ENCODE data around the gene CEACAM16. TPM values are rescaled to one million over a fixed set of nuclear protein-coding genes. Genes with fewer than 3 reads are reported as not detected.

The CEACAM16 gene
- total and polyA plus RNA-seq, 10 of the 15 experiments (the other 5 are each of a cell fraction or from before 2014, with no cell fraction given) = not detected

DNA sequence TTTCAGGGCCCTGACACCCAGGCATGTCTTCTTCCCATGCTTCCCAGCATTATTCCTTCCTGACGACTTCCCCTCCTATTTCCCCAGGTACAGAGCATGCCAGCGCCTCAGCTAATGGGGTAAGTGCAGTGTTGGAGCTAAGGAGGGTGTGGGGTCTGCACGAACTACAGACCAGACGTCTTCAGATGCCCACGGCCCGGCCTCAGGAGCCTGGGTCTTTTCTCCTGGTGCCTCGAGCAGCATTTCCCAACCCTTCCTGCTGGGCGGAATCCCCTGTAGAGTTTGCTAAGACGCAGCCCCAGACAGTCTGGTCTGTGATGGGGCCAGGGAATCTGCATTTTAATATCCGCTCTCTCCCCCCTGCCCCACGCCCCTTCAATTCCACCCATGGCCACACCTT is 37.7 kb upstream of the CEACAM16 start:
- Histone ChIP-seq H3K4me3 (no peak overlapping the region), H3K36me3 (ENCODE audit: control insufficient read depth in 2 of 2, insufficient read depth in 2 of 2, low read length in 1 of 2) (no peaks in the 10 kb centered on the region), H3K27me3 (replicated peaks in 1 of 2; ENCODE audit: control insufficient read depth in 2 of 2, insufficient read depth in 2 of 2, low read length in 1 of 2) (no peaks in the 10 kb centered on the region), H3K4me2 (ENCODE audit: control insufficient read depth, insufficient read depth) (no peak overlapping the region), H2AFZ (ENCODE audit: control insufficient read depth, low read depth, low read length) (no peak overlapping the region), H3K27ac (ENCODE audit: control insufficient read depth, insufficient read depth) (no peak overlapping the region), H3K9me3 (replicated peaks; ENCODE audit: control insufficient read depth, insufficient read depth, low read length) (no peaks in the 10 kb centered on the region), H4K20me1 (ENCODE audit: control insufficient read depth, insufficient read depth) (no peaks in the 10 kb centered on the region), H3K4me1 (ENCODE audit: control insufficient read depth, insufficient read depth, low read length) (no peaks in the 10 kb centered on the region), H3K79me2 (ENCODE audit: control insufficient read depth, insufficient read depth, low read length) (no peaks in the 10 kb centered on the region), H3K9ac (ENCODE audit: control insufficient read depth, insufficient read depth, low read length) (no peak overlapping the region)
- intact Hi-C loops (cut with micrococcal nuclease; ENCODE audit: unreplicated experiment) (no loop called here), in situ Hi-C loops (cut with MboI) (no loop called here)
- DNase-seq (ENCODE audit: low read depth, low spot score) = no peak
- SMC1A ChIA-PET (ENCODE audit: uncharacterized antibody, unreplicated experiment) = interaction anchor here (1.3 kb wide), 1 partner anchor 33 kb away, joined by 3 read pairs; no protein-coding TSS in a partner anchor
- RAD21 ChIA-PET (ENCODE audit: unreplicated experiment) = no interaction called here
- no peak for ATAC-seq
- CTCF ChIA-PET = interaction anchor here (1.9 kb wide), 1 partner anchor 90 kb away, joined by 7 read pairs; no protein-coding TSS in a partner anchor
- no peak for FAIRE-seq
- BruUV-seq (replicated peaks) = no TSS peak
- TF ChIP-seq RAD21 (IDR thresholded peaks at IDR 0.05; ENCODE audit: insufficient read depth, low read depth, low read length) (no peak), FOXM1 (IDR thresholded peaks at IDR 0.05; ENCODE audit: low read depth, low read length) (no peak), MEF2A (IDR thresholded peaks at IDR 0.05; ENCODE audit: insufficient read depth, low read depth, low read length) (no peak), RFX5 (IDR thresholded peaks at IDR 0.05; ENCODE audit: low read depth, low read length) (no peak), ZNF384 (IDR thresholded peaks at IDR 0.05; ENCODE audit: borderline replicate concordance, low read depth, low read length) (no peak), RBBP5 (conservative IDR thresholded peaks at IDR 0.05) (no peak), ZSCAN29 (IDR thresholded peaks at IDR 0.05) (no peak), CBFB (IDR thresholded peaks at IDR 0.05; ENCODE audit: low read depth) (no peak), BCL11A (IDR thresholded peaks at IDR 0.05; ENCODE audit: low read depth, low read length) (no peak), HCFC1 (IDR thresholded peaks at IDR 0.05; ENCODE audit: low read length) (no peak), SRF (IDR thresholded peaks at IDR 0.05; ENCODE audit: low read depth in 2 of 2, low read length in 2 of 2) (no peak), ATF7 (IDR thresholded peaks at IDR 0.05; ENCODE audit: low read depth) (no peak)
- TF ChIP-seq, protein P1, sequence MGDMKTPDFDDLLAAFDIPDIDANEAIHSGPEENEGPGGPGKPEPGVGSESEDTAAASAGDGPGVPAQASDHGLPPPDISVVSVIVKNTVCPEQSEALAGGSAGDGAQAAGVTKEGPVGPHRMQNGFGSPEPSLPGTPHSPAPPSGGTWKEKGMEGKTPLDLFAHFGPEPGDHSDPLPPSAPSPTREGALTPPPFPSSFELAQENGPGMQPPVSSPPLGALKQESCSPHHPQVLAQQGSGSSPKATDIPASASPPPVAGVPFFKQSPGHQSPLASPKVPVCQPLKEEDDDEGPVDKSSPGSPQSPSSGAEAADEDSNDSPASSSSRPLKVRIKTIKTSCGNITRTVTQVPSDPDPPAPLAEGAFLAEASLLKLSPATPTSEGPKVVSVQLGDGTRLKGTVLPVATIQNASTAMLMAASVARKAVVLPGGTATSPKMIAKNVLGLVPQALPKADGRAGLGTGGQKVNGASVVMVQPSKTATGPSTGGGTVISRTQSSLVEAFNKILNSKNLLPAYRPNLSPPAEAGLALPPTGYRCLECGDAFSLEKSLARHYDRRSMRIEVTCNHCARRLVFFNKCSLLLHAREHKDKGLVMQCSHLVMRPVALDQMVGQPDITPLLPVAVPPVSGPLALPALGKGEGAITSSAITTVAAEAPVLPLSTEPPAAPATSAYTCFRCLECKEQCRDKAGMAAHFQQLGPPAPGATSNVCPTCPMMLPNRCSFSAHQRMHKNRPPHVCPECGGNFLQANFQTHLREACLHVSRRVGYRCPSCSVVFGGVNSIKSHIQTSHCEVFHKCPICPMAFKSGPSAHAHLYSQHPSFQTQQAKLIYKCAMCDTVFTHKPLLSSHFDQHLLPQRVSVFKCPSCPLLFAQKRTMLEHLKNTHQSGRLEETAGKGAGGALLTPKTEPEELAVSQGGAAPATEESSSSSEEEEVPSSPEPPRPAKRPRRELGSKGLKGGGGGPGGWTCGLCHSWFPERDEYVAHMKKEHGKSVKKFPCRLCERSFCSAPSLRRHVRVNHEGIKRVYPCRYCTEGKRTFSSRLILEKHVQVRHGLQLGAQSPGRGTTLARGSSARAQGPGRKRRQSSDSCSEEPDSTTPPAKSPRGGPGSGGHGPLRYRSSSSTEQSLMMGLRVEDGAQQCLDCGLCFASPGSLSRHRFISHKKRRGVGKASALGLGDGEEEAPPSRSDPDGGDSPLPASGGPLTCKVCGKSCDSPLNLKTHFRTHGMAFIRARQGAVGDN (IDR thresholded peaks at IDR 0.05) = no peak
- TF ChIP-seq, protein P2, sequence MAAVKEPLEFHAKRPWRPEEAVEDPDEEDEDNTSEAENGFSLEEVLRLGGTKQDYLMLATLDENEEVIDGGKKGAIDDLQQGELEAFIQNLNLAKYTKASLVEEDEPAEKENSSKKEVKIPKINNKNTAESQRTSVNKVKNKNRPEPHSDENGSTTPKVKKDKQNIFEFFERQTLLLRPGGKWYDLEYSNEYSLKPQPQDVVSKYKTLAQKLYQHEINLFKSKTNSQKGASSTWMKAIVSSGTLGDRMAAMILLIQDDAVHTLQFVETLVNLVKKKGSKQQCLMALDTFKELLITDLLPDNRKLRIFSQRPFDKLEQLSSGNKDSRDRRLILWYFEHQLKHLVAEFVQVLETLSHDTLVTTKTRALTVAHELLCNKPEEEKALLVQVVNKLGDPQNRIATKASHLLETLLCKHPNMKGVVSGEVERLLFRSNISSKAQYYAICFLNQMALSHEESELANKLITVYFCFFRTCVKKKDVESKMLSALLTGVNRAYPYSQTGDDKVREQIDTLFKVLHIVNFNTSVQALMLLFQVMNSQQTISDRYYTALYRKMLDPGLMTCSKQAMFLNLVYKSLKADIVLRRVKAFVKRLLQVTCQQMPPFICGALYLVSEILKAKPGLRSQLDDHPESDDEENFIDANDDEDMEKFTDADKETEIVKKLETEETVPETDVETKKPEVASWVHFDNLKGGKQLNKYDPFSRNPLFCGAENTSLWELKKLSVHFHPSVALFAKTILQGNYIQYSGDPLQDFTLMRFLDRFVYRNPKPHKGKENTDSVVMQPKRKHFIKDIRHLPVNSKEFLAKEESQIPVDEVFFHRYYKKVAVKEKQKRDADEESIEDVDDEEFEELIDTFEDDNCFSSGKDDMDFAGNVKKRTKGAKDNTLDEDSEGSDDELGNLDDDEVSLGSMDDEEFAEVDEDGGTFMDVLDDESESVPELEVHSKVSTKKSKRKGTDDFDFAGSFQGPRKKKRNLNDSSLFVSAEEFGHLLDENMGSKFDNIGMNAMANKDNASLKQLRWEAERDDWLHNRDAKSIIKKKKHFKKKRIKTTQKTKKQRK (IDR thresholded peaks at IDR 0.05; ENCODE audit: low read depth, low read length) = no peak
- TF ChIP-seq, protein P3, sequence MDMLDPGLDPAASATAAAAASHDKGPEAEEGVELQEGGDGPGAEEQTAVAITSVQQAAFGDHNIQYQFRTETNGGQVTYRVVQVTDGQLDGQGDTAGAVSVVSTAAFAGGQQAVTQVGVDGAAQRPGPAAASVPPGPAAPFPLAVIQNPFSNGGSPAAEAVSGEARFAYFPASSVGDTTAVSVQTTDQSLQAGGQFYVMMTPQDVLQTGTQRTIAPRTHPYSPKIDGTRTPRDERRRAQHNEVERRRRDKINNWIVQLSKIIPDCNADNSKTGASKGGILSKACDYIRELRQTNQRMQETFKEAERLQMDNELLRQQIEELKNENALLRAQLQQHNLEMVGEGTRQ (IDR thresholded peaks at IDR 0.05; ENCODE audit: borderline replicate concordance, low read depth, low read length) = no peak
- TF ChIP-seq, protein P4, sequence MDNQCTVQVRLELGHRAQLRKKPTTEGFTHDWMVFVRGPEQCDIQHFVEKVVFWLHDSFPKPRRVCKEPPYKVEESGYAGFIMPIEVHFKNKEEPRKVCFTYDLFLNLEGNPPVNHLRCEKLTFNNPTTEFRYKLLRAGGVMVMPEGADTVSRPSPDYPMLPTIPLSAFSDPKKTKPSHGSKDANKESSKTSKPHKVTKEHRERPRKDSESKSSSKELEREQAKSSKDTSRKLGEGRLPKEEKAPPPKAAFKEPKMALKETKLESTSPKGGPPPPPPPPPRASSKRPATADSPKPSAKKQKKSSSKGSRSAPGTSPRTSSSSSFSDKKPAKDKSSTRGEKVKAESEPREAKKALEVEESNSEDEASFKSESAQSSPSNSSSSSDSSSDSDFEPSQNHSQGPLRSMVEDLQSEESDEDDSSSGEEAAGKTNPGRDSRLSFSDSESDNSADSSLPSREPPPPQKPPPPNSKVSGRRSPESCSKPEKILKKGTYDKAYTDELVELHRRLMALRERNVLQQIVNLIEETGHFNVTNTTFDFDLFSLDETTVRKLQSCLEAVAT (IDR thresholded peaks at IDR 0.05) = no peak
- POLR2A ChIA-PET = no interaction called here
- WGBS (ENCODE audit: insufficient coverage, insufficient replicate concordance, low lambda C conversion rate, missing lambda C conversion rate) = 13% methylated on average over 11 of the region's 11 CpGs

Measured in GM12878 (cell line).